Astrocyte (in vitro differentiated cells and primary cell): ENCODE data around the gene TBPL1.

Experiments
- EZH2 ChIP-seq: IDR thresholded peaks from 2 replicates; pipeline ENCODE4 v1.6.1; 2012; ENCODE audit warnings: mild to moderate bottlenecking, low read length, inconsistent platforms; ENCODE audit not compliant: insufficient read depth
- TF ChIP-seq, protein P1 (sequence below): IDR thresholded peaks from 2 replicates; pipeline ENCODE4 v1.5.1; 2011; ENCODE audit warnings: low read depth, mild to moderate bottlenecking, inconsistent platforms, low read length, moderate library complexity; ENCODE audit not compliant: insufficient read depth

DNA sequence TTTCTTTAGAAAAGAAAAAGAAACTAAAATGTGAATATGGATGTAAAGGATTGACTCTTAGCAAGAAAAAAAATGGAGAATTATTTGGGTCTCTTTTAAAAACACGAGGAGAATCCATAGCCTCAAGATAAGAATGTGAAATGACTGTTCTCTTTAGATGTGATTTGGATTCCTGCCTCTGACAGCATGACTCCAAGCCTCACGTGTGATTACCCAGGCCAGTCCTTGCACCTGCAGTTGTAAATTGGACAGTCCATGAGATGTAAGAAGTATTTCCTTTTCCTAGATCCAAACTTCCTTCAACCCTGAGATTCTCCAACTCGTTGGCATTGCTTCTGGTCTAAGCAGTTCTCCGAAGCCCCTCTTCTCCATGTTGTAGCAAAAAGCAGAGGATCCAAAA lies 67.5 kb downstream of the TBPL1 start:
- TF ChIP-seq, protein P1, sequence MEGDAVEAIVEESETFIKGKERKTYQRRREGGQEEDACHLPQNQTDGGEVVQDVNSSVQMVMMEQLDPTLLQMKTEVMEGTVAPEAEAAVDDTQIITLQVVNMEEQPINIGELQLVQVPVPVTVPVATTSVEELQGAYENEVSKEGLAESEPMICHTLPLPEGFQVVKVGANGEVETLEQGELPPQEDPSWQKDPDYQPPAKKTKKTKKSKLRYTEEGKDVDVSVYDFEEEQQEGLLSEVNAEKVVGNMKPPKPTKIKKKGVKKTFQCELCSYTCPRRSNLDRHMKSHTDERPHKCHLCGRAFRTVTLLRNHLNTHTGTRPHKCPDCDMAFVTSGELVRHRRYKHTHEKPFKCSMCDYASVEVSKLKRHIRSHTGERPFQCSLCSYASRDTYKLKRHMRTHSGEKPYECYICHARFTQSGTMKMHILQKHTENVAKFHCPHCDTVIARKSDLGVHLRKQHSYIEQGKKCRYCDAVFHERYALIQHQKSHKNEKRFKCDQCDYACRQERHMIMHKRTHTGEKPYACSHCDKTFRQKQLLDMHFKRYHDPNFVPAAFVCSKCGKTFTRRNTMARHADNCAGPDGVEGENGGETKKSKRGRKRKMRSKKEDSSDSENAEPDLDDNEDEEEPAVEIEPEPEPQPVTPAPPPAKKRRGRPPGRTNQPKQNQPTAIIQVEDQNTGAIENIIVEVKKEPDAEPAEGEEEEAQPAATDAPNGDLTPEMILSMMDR: no peak
- TF ChIP-seq EZH2: no peak
